ENCODE data around the gene RASD1.

GRCh38 chr17:17528696-17529652 is 32.8 kb upstream of the RASD1 start:
- no peak for TF ChIP-seq BHLHE40 (IDR thresholded peaks at IDR 0.05; ENCODE audit: low read depth, low read length)
- TF ChIP-seq HDAC2 (IDR thresholded peaks at IDR 0.05) = no peak

Data from A549 (cell line).